NCI-H82 treated with DMSO at 0.1 percent for 48 hours (cell line): ENCODE data around the gene IFFO2.

Experiments
- DNase-seq: peaks from one replicate; lab custom pipeline; 2025; ENCODE audit not compliant: unreplicated experiment; lab: John Stamatoyannopoulos, UW

IFFO2 gene

GRCh38 chr1:18951416-18951815 lies 5.1 kb downstream of the IFFO2 start:
- no peak for DNase-seq

GRCh38 chr1:18950401-18951026 lies 6.0 kb downstream of the IFFO2 start:
- DNase-seq = no peak

GRCh38 chr1:18949686-18950400 lies 6.6 kb downstream of the IFFO2 start:
- no peak for DNase-seq

- no peak for DNase-seq
These were observed 7.4 kb downstream of the IFFO2 start for GRCh38 chr1:18948913-18949685.

GRCh38 chr1:18948048-18948912 lies 8.2 kb downstream of the IFFO2 start:
- no peak for DNase-seq

- no peak for DNase-seq
These were observed 8.9 kb downstream of the IFFO2 start for GRCh38 chr1:18947570-18947969.

GRCh38 chr1:18946550-18947381 lies 9.7 kb downstream of the IFFO2 start:
- no peak for DNase-seq

GRCh38 chr1:18945401-18945849 lies 11.1 kb downstream of the IFFO2 start:
- DNase-seq = peak; percentile 95

GRCh38 chr1:18944810-18945209 lies 11.7 kb downstream of the IFFO2 start:
- DNase-seq = no peak

- no peak for DNase-seq
These were observed 12.4 kb downstream of the IFFO2 start for GRCh38 chr1:18943914-18944572.

GRCh38 chr1:18943162-18943561 lies 13.3 kb downstream of the IFFO2 start:
- DNase-seq = no peak

- no peak for DNase-seq
These were observed 14.1 kb downstream of the IFFO2 start for GRCh38 chr1:18942340-18942739.

GRCh38 chr1:18941221-18942141 lies 15.0 kb downstream of the IFFO2 start:
- no peak for DNase-seq

GRCh38 chr1:18940303-18941020 lies 16.0 kb downstream of the IFFO2 start:
- no peak for DNase-seq

GRCh38 chr1:18939398-18940302 lies 16.8 kb downstream of the IFFO2 start:
- DNase-seq = no peak

GRCh38 chr1:18938707-18939070 lies 17.8 kb downstream of the IFFO2 start:
- peak; percentile 89 for DNase-seq
